HG02623 (cell line): ENCODE results near the gene SPEG.

ENCODE experiments used
- ATAC-seq: cut with Tn5 transposase; IDR thresholded peaks from one replicate; pipeline ENCODE4 v1.9.1; 2021; ENCODE audit warnings: moderate library complexity; ENCODE audit not compliant: unreplicated experiment

SPEG gene

DNA sequence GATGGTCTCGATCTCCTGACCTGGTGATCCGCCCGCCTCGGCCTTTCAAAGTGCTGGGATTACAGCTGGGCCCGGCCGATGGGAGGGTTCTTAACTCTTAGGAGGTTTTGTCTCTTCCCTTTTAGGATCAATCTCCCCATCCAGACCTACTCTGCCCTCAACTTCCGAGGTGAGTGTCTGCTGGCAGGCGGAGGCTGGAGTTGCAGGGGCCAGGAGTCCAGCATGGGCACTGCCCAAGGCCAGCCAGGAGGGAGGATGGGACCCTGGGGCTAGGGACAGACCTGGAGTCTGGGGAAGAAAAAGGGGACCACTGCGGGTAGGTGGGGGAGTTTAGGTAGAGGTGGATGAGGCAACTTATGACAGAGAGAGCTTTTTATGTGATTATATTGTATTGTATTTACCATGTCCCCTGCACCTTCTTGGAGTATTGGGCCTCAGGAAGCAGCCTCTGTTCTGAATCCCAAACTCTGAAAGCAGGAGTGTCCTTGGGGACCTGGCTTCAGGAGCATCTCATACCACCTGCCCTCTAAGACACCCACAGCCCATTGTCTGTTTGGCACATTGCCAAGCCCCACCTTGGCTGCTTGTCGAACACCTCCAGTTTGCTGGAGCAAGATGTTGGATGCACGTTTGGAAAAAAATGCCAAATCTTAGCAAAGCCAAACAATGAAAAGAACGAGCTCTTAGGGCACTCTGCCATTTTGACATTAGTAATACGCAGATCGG is 10.8 kb upstream of the SPEG start:
- ATAC-seq: no peak

- ATAC-seq: no peak
Measured at GRCh38 chr2:219425238-219426067, 9.2 kb upstream of the SPEG start.

DNA sequence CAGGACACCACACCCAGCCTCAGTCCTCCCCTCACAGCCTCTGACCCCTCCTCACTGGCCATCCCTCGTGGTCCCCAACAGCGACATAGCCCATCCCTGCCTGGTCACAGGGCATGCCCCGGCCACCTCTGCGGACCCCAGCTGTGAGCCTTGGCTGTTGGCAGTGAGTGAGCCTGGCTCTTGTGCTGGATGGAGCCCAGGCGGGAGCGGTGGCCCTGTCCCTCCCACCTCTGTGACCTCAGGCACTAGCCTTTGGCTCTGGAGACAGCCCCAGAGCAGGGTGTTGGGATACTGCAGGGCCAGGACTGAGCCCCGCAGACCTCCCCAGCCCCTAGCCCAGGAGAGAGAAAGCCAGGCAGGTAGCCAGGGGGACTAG is 8.6 kb upstream of the SPEG start:
- no peak for ATAC-seq

DNA sequence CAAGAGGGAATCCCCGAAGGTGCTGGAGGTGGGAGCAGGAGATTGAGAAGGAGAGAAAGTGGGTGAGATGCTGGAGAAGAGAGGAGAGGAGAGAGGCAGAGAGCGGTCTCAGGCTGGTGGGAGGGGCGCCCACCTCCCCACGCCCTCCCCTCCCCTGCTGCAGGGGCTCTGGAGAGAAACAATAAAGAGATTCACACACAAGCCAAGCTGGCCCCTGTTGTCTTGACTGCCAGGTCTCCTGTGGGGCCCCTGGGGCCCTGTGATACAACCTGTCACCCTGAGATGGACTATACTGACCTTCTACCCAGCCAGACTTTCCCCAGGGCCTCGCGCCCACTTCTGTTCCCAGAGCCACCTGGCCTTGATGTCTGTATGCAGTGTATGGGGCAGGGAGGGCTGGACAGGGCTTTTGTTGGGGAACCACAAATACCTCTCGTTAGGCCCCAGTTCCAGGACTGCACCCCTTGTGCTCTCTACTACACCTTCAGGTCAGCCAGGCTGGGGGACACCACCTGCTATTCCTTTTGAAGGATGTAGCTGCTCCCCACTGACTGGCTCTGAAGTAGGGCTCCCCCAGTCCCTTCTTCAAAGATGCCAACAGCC is 8.0 kb upstream of the SPEG start:
- no peak for ATAC-seq

GRCh38 chr2:219428469-219428868 is 6.2 kb upstream of the SPEG start:
- ATAC-seq: no peak

GRCh38 chr2:219429958-219430606 is 4.6 kb upstream of the SPEG start:
- ATAC-seq: no peak

- no peak for ATAC-seq
Measured at GRCh38 chr2:219430633-219431615, 3.7 kb upstream of the SPEG start.

- ATAC-seq: no peak
Measured at GRCh38 chr2:219433666-219434467, 776 bp upstream of the SPEG start.

DNA sequence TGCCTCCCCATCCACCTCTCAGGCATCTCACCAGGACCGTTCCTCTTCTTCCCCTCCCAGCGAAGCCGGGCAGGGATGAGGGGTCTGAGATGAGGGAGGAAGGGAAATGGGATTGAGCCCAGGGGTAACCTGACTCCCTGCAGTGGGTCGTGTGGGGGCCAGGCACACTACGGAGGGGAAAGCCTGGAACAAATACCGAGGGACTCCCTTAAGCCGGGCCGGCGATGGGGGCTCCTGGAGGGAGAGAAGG is 250 bp upstream of the SPEG start:
- ATAC-seq: no peak

DNA sequence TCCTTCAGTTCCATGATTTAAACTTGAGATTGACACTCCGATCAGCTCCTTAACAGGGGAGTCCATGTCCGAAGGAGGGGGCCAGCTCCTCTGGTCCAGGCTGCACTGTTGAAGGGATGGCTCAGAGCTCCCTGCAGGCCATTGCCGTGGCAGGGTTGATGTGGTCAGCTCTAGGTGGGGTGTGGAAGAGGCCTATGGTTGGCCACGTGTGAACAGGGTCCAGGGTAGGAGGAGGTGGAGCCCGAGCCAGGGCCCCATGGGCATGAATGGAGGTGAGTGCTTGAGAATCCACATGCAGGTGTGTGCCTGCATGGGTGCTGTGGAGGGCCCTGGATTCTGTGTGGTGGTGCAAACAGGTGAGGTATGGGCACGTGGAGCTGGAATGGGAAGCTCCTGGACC is 1.1 kb downstream of the SPEG start:
- no peak for ATAC-seq

DNA sequence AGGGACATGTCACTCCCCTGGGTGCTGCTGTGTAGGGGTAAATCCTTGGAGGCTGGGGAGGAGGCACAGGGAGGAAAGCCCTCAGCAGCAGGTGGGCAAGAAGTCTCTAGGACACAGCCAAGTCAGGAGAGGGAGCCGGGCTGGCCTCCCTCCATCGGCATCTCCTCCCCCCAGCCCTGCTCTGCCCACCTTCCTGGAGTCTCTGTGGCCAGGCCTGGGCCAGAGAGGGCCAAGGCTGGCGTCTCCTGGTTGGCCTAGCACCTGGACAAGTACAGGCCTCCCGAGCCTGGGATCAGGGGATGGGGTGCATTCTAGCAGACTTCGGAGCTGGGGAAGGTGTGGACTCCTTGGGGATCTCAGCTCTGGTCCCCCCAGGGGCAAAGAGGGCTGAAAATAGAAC is 1.8 kb downstream of the SPEG start:
- no peak for ATAC-seq

- no peak for ATAC-seq
Measured at GRCh38 chr2:219437141-219437540, 2.5 kb downstream of the SPEG start.

DNA sequence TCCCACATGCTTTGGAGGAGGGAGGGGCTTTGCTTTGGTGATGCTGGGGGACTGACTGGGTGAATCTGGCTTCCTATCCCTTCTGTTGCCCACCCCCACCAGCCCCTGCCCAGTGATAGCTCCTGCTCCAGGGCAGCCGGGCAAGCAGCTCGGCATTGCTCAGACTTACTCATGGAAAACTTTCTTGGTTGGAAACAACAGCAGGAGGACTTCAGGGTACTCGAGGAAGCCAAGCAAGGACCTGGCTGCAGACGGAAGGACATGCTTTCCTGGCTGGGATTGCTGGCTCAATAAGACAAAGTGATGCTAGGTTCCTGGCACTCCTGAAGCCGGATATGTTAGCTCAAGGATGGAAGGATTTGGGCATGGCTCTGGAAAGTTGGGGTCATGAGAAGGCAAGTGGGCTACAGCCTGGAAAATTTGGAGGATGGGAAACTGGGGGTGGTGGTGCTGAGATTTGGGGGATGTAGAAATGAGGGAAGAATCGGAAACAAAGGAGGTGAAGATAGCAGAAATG is 3.1 kb downstream of the SPEG start:
- ATAC-seq: no peak

- no peak for ATAC-seq
Measured at GRCh38 chr2:219438453-219438852, 3.8 kb downstream of the SPEG start.

- no peak for ATAC-seq
Measured at GRCh38 chr2:219439506-219439905, 4.9 kb downstream of the SPEG start.

DNA sequence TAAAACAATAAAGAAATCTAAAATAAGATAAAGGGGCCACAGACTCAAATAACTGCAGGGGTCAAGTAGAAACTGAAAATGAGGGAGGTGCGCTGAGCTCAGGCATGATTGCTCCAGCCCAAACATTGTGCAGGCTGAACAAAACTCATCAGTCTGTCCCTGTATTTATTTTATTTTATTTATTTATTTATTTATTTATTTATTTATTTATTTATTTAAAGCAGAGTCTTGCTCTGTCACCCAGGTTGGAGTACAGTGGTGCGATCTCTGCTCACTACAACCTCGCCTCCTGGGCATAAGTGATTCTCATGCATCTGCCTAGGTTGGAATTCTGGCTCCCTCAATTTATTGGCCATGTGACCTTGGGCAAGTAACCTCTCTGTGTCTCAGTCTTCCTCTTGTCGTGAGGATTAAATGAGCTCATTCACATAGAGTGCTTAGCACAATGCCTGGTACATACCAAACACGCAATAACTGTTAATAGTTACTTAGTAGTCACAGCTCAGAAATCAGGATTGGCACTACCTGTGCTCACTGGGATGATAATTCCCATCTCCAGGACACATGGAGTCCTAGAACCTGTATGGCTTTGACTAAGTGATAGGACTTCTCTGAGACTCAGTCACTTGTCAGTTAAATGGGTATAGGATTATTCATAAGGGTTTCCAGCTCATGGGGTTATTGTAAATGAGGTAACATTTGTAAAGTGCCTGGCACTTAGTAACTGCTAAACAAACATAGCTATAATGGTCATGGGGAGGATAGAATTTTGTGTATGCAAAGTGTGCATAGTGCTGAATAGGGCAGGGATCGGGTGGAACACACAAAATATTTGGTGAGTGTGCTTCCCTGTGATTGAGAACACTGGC is 6.0 kb downstream of the SPEG start:
- ATAC-seq: no peak

DNA sequence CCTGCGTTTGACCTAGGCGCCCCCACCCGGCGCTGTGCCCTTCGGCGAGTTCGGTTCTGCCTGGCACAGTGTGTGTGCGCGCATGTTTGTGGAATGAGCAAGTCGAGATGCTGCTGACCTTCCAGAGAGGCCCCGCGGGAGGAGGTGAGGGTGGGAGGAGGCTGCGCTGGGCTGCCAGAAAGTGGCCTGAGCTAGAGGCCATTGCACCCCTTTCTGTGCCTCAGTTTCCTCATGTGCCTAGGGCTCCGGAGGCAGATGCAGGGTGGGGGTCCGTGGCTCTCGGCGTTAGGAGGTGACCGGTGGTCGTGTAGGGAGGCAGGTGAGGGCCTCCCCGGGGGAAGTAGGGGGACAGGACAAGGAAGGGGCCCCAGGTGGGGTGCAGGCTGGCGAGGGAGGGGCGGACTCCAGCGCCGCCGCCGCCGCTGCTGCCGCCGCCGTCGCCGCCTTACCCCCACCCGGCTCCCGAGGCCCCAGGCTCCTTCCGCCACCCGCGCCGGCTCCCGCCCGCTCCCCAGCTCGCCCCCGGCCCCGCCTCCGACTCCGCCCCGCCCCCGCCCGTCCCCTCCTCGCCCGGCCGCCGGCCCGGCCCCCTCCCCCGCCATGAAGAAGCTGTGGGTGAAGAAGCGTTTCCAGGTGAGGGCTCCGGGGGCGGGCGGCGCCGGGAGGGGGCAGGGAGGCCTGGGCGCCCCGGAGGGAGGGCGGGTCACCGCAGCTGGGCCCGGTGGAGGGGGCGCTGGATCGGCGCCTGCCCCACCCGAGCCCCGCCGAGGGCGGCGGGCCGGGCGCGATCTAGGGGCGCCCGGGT is 7.0 kb downstream of the SPEG start:
- no peak for ATAC-seq
